ENCODE data around the gene TREX2. TPM values are rescaled to one million over a fixed set of nuclear protein-coding genes. Genes with fewer than 3 reads are reported as not detected.

The TREX2 gene
- total and polyA plus RNA-seq, 4 donors = 0.61 to 1.2 (median 0.64) TPM

DNA sequence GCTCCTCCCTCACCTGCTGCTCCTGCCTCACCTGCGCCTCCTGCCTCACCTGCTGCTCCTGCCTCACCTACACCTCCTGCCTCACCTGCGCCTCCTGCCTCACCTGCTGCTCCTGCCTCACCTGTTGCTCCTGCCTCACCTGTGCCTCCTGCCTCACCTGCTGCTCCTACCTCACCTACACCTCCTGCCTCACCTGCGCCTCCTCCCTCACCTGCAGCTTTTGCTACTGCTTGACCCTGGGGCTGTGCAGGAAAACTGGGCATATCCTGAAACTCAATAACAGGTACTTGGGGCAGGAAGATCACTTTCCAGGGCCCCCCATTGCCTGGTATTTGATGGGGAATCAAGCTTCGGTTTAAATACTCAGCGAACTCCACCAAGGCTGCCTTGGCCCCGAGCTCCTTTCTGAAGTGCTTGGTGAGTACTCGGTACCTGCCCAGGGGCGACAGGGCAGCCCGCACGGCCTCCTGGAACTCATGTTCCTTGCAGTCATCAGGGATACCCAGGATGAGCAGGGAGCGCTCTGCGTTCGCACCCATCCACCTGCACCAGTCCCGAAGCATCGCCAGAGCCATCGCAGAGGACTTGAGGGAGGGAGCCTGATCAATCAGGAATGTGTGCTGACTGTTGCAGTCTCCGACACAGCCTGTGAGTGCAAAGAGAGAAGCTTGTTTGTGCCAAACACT, 47.4 kb downstream of the TREX2 start:
- Histone ChIP-seq H3K36me3 (ENCODE audit: control insufficient read depth in 4 of 4, insufficient read depth in 4 of 4, low read length in 4 of 4) (no peaks in the 10 kb centered on the region), H3K9ac (ENCODE audit: insufficient read depth in 1 of 2, low read length in 2 of 2) (no peak overlapping the region), H3K4me3 (no peak overlapping the region), H3K9me3 (ENCODE audit: control insufficient read depth in 4 of 4, insufficient read depth in 3 of 4, low read length in 3 of 4) (peaks cover 0 to 5% (median 0%) of the 10 kb centered on the region in 4 donors), H3K27ac (ENCODE audit: low read depth in 1 of 2, low read length in 1 of 2) (no peak overlapping the region), H3K27me3 (ENCODE audit: control insufficient read depth in 3 of 3, insufficient read depth in 3 of 3, low read length in 2 of 3) (peaks cover 0 to 5% (median 0%) of the 10 kb centered on the region in 3 donors), H3K4me1 (ENCODE audit: control insufficient read depth in 5 of 5, insufficient read depth in 5 of 5, low read length in 5 of 5) (peaks cover 0 to 4% (median 0%) of the 10 kb centered on the region in 5 donors)
- WGBS, 2 donors = 81 to 87% methylated on average over 14 to 17 of the region's 17 CpGs
- ATAC-seq (ENCODE audit: insufficient read depth, low FRiP score) (no peak), DNase-seq (no peak)
- TF ChIP-seq, protein P1, sequence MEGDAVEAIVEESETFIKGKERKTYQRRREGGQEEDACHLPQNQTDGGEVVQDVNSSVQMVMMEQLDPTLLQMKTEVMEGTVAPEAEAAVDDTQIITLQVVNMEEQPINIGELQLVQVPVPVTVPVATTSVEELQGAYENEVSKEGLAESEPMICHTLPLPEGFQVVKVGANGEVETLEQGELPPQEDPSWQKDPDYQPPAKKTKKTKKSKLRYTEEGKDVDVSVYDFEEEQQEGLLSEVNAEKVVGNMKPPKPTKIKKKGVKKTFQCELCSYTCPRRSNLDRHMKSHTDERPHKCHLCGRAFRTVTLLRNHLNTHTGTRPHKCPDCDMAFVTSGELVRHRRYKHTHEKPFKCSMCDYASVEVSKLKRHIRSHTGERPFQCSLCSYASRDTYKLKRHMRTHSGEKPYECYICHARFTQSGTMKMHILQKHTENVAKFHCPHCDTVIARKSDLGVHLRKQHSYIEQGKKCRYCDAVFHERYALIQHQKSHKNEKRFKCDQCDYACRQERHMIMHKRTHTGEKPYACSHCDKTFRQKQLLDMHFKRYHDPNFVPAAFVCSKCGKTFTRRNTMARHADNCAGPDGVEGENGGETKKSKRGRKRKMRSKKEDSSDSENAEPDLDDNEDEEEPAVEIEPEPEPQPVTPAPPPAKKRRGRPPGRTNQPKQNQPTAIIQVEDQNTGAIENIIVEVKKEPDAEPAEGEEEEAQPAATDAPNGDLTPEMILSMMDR (IDR thresholded peaks at IDR 0.05; ENCODE audit: control extremely low read depth, extremely low read depth) = no peak

DNA sequence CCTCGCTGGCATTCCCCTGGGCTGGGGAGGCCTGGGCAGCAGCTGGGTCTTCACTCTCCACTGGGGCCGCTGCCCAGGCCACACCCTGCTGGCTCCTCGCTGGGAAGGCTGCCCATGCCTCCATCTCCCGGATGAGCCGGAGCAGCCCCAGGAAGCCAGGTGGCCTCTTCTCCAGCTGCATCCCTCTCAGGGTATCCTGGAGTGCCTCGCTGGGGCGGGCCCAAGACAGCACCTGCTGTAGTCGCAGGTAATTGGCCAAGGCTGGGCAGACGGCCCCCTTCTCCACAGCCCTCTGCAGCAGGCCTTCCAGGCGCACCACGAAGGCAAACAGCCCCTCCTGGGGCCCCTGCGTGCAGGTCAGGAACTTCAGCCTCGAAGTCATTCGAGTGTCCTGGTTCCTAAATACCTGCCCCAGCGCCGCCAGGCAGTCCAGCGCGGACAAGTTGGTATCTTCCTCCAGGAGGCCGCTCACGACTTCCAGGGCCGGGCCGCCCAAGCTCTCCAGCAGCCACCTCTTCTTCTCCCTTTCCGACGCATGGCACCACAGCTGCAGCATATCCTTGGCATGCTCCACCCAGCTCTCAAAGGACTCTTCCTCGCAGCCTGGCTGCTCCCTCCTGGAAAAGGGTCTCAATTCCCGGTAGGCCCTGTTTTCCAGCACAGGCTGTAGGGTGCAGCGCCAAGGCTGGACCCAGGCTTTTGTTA, 48.4 kb downstream of the TREX2 start:
- H3K9me3 ChIP-seq (ENCODE audit: control insufficient read depth in 4 of 4, insufficient read depth in 3 of 4, low read length in 3 of 4) = peaks cover 0 to 5% (median 0%) of the 10 kb centered on the region in 4 donors
- 82 to 89% methylated on average over 19 to 27 of the region's 27 CpGs for WGBS, 2 donors
- no peak overlapping the region for H3K27ac ChIP-seq (ENCODE audit: low read depth in 1 of 2, low read length in 1 of 2)
- ATAC-seq (ENCODE audit: insufficient read depth, low FRiP score) = no peak
- H3K27me3 ChIP-seq (ENCODE audit: control insufficient read depth in 3 of 3, insufficient read depth in 3 of 3, low read length in 2 of 3) = peaks cover 0 to 5% (median 0%) of the 10 kb centered on the region in 3 donors
- DNase-seq = no peak
- peaks cover 0 to 4% (median 0%) of the 10 kb centered on the region in 5 donors for H3K4me1 ChIP-seq (ENCODE audit: control insufficient read depth in 5 of 5, insufficient read depth in 5 of 5, low read length in 5 of 5)
- no peak overlapping the region for H3K9ac ChIP-seq (ENCODE audit: insufficient read depth in 1 of 2, low read length in 2 of 2)
- no peak overlapping the region for H3K4me3 ChIP-seq
- H3K36me3 ChIP-seq (ENCODE audit: control insufficient read depth in 4 of 4, insufficient read depth in 4 of 4, low read length in 4 of 4) = no peaks in the 10 kb centered on the region
- TF ChIP-seq, protein P1 (IDR thresholded peaks at IDR 0.05; ENCODE audit: control extremely low read depth, extremely low read depth) = no peak

DNA sequence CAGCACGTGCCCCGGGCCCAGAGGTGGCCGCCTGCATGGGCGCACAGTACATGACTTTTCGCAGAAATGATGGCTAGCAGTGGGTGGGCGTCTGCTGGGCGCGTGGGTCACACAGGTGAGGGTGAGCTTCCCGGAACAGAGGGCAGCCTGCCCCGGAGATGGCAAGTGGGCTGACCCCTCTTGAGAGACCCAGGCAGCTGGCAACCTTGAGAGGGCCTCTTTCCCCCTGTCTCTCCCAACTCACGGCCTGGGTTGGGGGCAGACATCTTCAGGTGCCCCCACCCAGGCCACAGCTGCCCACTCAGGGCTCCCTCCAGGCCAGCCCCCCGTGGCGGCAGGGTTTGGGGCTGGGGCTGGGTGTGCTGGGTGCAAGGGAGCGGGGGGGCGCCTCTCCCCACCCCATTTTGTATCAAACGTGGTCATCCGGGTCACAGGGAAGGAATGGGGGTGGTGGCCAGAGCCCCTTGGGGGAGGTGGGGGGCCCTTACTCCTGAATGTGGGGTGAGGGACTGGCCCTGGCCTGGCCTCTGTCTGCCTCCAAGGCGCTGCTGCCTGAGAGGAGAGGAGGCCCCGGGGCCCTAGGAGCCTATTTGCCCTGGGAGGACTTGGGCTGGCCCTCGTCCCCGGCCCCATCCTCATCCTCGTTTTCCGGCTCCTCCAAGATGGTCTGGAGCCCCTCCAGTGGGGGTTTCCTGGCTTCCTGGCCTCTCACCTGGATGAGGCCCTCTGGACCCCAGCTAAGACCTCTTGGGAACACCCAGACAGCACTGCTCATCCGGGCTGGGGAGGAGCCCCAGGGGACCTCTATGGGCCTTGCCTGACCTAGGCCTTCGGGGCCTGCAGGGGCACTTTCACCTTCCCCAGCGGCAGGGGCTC, 49.3 kb downstream of the TREX2 start:
- TF ChIP-seq, protein P1 (IDR thresholded peaks at IDR 0.05; ENCODE audit: control extremely low read depth, extremely low read depth) = no peak
- no peaks in the 10 kb centered on the region for H3K36me3 ChIP-seq (ENCODE audit: control insufficient read depth in 4 of 4, insufficient read depth in 4 of 4, low read length in 4 of 4)
- H3K9ac ChIP-seq (ENCODE audit: insufficient read depth in 1 of 2, low read length in 2 of 2) = no peak overlapping the region
- H3K4me1 ChIP-seq (ENCODE audit: control insufficient read depth in 5 of 5, insufficient read depth in 5 of 5, low read length in 5 of 5) = peaks cover 0 to 4% (median 0%) of the 10 kb centered on the region in 5 donors
- H3K4me3 ChIP-seq = no peak overlapping the region
- peaks cover 0 to 5% (median 1%) of the 10 kb centered on the region in 4 donors for H3K9me3 ChIP-seq (ENCODE audit: control insufficient read depth in 4 of 4, insufficient read depth in 3 of 4, low read length in 3 of 4)
- DNase-seq = no peak
- H3K27me3 ChIP-seq (ENCODE audit: control insufficient read depth in 3 of 3, insufficient read depth in 3 of 3, low read length in 2 of 3) = peaks cover 0 to 5% (median 0%) of the 10 kb centered on the region in 3 donors
- no peak overlapping the region for H3K27ac ChIP-seq (ENCODE audit: low read depth in 1 of 2, low read length in 1 of 2)
- 86 to 96% methylated on average over 12 to 26 of the region's 26 CpGs for WGBS, 2 donors
- ATAC-seq (ENCODE audit: insufficient read depth, low FRiP score) = no peak

Measured in lung (tissue), 12 donors.